NT2/D1 (cell line): ENCODE data around the gene PTTG2.

Experiments used
- DNase-seq: peaks from one replicate; pipeline ENCODE4 v3.0.0-alpha.2; 2011; ENCODE audit warnings: low read depth, low spot score
- H3K27me3 ChIP-seq: 2 replicates; pipeline ENCODE4 v1.6.0; 2011; ENCODE audit warnings: mild to moderate bottlenecking; ENCODE audit not compliant: insufficient read length, insufficient read depth
- H3K36me3 ChIP-seq: 2 replicates; pipeline ENCODE4 v1.6.1; 2011; ENCODE audit warnings: mild to moderate bottlenecking, low read length, mixed read lengths; ENCODE audit not compliant: insufficient read depth, insufficient read length
- H3K4me1 ChIP-seq: 2 replicates; pipeline ENCODE4 v1.5.1; 2011; ENCODE audit not compliant: insufficient read depth, insufficient read length
- H3K4me3 ChIP-seq: 2 replicates; pipeline ENCODE4 v1.5.1; 2011; ENCODE audit warnings: low read depth; ENCODE audit not compliant: insufficient read length
- H3K9ac ChIP-seq: 2 replicates; pipeline ENCODE4 v1.6.0; 2011; ENCODE audit warnings: low read depth; ENCODE audit not compliant: insufficient read length
- H3K9me3 ChIP-seq: 2 replicates; pipeline ENCODE4 v1.5.1; 2011; ENCODE audit warnings: mild to moderate bottlenecking, low read length; ENCODE audit not compliant: insufficient read depth
- SUZ12 ChIP-seq: IDR thresholded peaks from 2 replicates; pipeline ENCODE4 v1.6.1; 2011; ENCODE audit not compliant: insufficient read length, insufficient read depth; ENCODE audit errors: extremely low read depth
- YY1 ChIP-seq: IDR thresholded peaks from 2 replicates; pipeline ENCODE4 v1.6.1; 2011; ENCODE audit not compliant: insufficient read length, insufficient read depth
- ZNF274 ChIP-seq: IDR thresholded peaks from 2 replicates; pipeline ENCODE4 v1.6.1; 2011; ENCODE audit warnings: mild to moderate bottlenecking, low read depth, low read length

Gene PTTG2

DNA sequence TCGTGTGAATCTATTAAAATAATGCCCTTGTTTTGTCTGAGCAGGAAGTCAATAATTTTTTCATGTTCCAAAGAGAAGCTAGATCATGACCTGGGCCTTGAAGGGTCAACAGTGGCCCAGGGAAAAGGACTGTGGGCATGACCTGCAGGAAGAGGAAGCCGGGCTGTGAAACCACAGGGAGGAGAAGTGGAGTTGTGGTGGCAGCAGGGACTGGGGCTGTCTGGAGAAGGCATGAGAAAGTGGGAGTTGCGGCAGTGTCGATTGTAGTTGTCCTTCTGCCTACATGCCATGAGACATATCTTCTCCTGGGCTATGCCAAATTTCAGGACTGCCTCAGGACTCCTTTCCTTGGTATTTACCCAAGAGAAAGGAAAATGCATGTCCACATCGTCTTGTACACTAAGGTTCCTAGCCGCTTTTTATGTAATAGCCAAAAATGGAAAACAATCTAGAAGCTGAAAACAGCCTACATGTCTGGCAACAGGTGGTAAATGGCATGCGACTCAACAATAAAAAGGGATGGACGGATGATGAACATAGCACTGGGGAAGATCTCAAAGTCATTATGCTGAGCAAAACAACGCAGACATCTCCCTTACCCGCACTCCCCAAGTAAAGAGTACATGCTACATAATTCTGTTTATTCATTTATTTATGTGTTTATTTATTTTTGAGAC lies 13.6 kb upstream of the PTTG2 start:
- no peaks in the 10 kb centered on the region for H3K27me3 ChIP-seq
- no peak overlapping the region for H3K4me3 ChIP-seq
- no peak for TF ChIP-seq ZNF274
- TF ChIP-seq YY1 = no peak
- TF ChIP-seq SUZ12 = no peak
- H3K36me3 ChIP-seq = no peaks in the 10 kb centered on the region
- no peaks in the 10 kb centered on the region for H3K9me3 ChIP-seq
- no peaks in the 10 kb centered on the region for H3K4me1 ChIP-seq
- no peak for DNase-seq
- no peak overlapping the region for H3K9ac ChIP-seq

DNA sequence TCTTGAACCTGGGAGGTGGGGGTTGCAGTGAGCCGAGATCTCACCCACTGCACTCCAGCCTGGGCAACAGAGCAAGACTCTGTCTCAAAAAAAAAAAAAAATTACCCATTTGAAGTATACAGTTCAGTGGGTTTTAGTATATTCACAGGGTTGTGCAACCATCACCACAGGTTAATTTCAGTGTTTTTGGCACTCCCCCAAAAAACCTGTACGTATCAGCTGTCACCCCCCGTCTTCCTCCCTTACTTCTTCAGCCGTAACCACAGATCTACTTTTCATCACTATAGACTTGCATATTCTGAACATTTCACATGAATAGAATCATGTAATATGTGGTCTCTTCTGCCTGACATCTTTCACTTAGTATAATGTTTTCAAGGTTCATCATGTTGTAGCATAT lies 11.7 kb upstream of the PTTG2 start:
- no peak for TF ChIP-seq YY1
- TF ChIP-seq SUZ12 = no peak
- no peak for TF ChIP-seq ZNF274

GRCh38 chr4:37949636-37950426 lies 10.4 kb upstream of the PTTG2 start:
- Histone ChIP-seq H3K9me3 (no peaks in the 10 kb centered on the region), H3K9ac (no peak overlapping the region), H3K36me3 (no peaks in the 10 kb centered on the region), H3K27me3 (no peaks in the 10 kb centered on the region), H3K4me1 (no peaks in the 10 kb centered on the region), H3K4me3 (no peak overlapping the region)
- no peak for TF ChIP-seq SUZ12
- no peak for DNase-seq

More for the DNA sequence above, 11.7 kb upstream of the PTTG2 start:
- Histone ChIP-seq H3K36me3 (no peaks in the 10 kb centered on the region), H3K9me3 (no peaks in the 10 kb centered on the region), H3K27me3 (no peaks in the 10 kb centered on the region), H3K9ac (no peak overlapping the region), H3K4me3 (no peak overlapping the region), H3K4me1 (no peaks in the 10 kb centered on the region)
- DNase-seq = no peak

DNA sequence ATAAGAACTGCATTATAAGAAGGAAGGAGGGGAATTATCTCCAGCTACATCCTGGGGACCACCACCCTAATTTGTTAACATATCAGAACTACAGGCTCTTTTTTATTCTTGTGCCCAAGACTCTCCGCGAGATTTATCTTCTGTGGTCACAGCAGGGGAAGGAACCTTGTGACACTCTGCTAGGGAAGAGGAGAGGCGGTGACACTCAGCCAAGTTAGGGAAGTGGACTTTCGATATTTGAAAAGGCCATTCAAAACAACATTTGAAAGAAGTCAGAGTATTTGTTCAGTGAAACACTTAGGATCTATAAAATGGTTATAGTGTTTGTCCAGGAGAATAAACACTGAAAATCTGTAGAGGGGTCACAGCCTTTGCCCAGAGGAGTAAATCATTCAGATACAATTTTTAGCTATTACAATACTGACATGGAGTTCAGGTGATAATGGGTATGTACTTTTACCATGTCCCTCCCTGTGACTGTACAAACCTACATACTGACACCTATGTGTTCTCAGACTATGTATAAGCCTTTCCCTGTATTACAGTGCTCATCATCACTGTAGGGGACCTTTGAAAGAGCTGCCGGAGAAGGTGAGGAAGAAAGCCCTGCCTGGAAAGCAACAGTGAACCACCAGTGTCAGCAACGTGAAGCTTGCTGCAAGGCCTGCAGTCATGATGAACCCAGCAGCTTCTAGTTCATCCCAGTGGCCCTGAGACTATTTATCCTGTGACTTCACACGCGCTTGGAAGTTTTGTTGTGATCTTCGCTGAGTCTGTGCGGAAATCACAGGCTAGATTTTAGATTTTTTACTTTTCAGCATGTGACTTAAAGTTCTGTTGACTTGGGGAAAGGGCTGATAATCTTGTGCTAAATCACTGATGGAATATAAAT lies 8.5 kb upstream of the PTTG2 start:
- Histone ChIP-seq H3K36me3 (no peaks in the 10 kb centered on the region), H3K9me3 (no peaks in the 10 kb centered on the region), H3K4me1 (no peaks in the 10 kb centered on the region), H3K9ac (no peak overlapping the region), H3K27me3 (no peaks in the 10 kb centered on the region), H3K4me3 (no peak overlapping the region)
- no peak for TF ChIP-seq ZNF274
- TF ChIP-seq SUZ12 = no peak
- no peak for TF ChIP-seq YY1
- DNase-seq = no peak

- H3K36me3 ChIP-seq = no peaks in the 10 kb centered on the region
- TF ChIP-seq ZNF274 (no peak), SUZ12 (no peak), YY1 (no peak)
- H3K9ac ChIP-seq = no peak overlapping the region
- no peaks in the 10 kb centered on the region for H3K27me3 ChIP-seq
- DNase-seq = no peak
- no peak overlapping the region for H3K4me3 ChIP-seq
- H3K4me1 ChIP-seq = no peaks in the 10 kb centered on the region
- H3K9me3 ChIP-seq = no peaks in the 10 kb centered on the region
These were observed 7.0 kb upstream of the PTTG2 start for GRCh38 chr4:37953156-37953555.

DNA sequence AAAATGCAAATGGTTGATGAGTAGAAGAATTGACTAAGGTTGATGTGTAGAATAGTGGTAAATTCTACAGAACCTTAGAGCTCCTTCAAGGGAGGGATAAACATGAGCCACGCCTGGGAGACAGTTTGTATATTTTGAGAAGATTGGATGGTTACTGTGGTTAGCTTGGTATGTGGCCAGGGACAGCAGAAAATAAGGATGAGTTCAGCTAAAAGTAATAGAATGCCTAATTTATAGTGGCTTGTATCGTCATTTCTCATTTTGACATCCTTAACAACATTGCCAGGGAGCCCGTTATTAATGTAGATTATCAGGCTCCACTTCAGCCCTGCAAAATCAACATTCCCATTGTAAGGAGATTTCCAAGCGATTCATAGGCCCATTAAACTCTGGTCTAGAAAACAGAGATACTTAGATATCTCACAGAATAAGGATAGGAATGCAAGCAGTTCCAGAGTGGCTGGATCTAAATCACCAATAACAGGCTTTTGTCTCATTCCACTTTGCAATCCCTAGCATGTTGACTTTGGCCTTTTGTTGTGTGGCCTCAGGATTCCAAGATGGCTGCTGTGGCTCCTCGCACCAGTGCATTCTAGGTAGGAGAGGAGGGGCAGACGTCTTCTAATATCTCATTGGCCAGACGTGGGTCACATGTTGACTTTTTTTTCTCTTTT lies 6.4 kb upstream of the PTTG2 start:
- H3K27me3 ChIP-seq = no peaks in the 10 kb centered on the region
- no peaks in the 10 kb centered on the region for H3K4me1 ChIP-seq
- TF ChIP-seq SUZ12 (no peak), ZNF274 (no peak), YY1 (no peak)
- no peak overlapping the region for H3K4me3 ChIP-seq
- H3K36me3 ChIP-seq = no peaks in the 10 kb centered on the region
- H3K9ac ChIP-seq = no peak overlapping the region
- no peak for DNase-seq
- no peaks in the 10 kb centered on the region for H3K9me3 ChIP-seq
